ENCODE results near the gene DCTN3. TPM values are rescaled to one million over a fixed set of nuclear protein-coding genes. Genes with fewer than 3 reads are reported as not detected.

Gene DCTN3
- total RNA-seq, 1 donor: 84.0 TPM

- no peaks in the 10 kb centered on the region for H3K4me1 ChIP-seq (ENCODE audit: insufficient read depth, low read length)
- peaks cover 5% of the 10 kb centered on the region for H4K20me1 ChIP-seq (ENCODE audit: insufficient read depth, low read length)
- H2AFZ ChIP-seq (ENCODE audit: low read length): no peak overlapping the region
- no peaks in the 10 kb centered on the region for H3K9me3 ChIP-seq (ENCODE audit: low read depth, low read length)
- no peak overlapping the region for H3K27ac ChIP-seq (ENCODE audit: low read depth, low read length)
- no peak for TF ChIP-seq CTCF (IDR thresholded peaks at IDR 0.05; ENCODE audit: extremely low read depth, low read depth, low read length)
- peak; percentile 84 for DNase-seq (ENCODE audit: insufficient read length, low spot score, missing footprints)
- no peak overlapping the region for H3K4me3 ChIP-seq (ENCODE audit: insufficient read depth, low read length)
- H3K79me2 ChIP-seq (ENCODE audit: insufficient read depth, low read length): no peaks in the 10 kb centered on the region
- no peaks in the 10 kb centered on the region for H3K36me3 ChIP-seq (ENCODE audit: insufficient read depth, low read length)
- no peak overlapping the region for H3K4me2 ChIP-seq (ENCODE audit: insufficient read depth, low read length)
- peaks cover 68% of the 10 kb centered on the region for H3K27me3 ChIP-seq (ENCODE audit: insufficient read depth, low read length)
These were observed 27.2 kb downstream of the DCTN3 start for GRCh38 chr9:34592895-34593601.

- peak; percentile 88 for DNase-seq (ENCODE audit: insufficient read length, low spot score, missing footprints)
- Histone ChIP-seq H3K4me2 (ENCODE audit: insufficient read depth, low read length) (no peak overlapping the region), H3K27ac (ENCODE audit: low read depth, low read length) (no peak overlapping the region), H3K27me3 (ENCODE audit: insufficient read depth, low read length) (peaks cover 74% of the 10 kb centered on the region), H3K36me3 (ENCODE audit: insufficient read depth, low read length) (no peaks in the 10 kb centered on the region), H4K20me1 (ENCODE audit: insufficient read depth, low read length) (peaks cover 5% of the 10 kb centered on the region), H3K4me3 (ENCODE audit: insufficient read depth, low read length) (no peak overlapping the region), H3K79me2 (ENCODE audit: insufficient read depth, low read length) (no peaks in the 10 kb centered on the region), H3K4me1 (ENCODE audit: insufficient read depth, low read length) (no peaks in the 10 kb centered on the region), H2AFZ (ENCODE audit: low read length) (no peak overlapping the region), H3K9me3 (ENCODE audit: low read depth, low read length) (no peaks in the 10 kb centered on the region)
- TF ChIP-seq CTCF (IDR thresholded peaks at IDR 0.05; ENCODE audit: extremely low read depth, low read depth, low read length): no peak
These were observed 28.1 kb downstream of the DCTN3 start for GRCh38 chr9:34591917-34592866.

- Histone ChIP-seq H3K9me3 (ENCODE audit: low read depth, low read length) (no peaks in the 10 kb centered on the region), H3K36me3 (ENCODE audit: insufficient read depth, low read length) (no peaks in the 10 kb centered on the region), H3K4me1 (ENCODE audit: insufficient read depth, low read length) (no peaks in the 10 kb centered on the region), H3K27me3 (ENCODE audit: insufficient read depth, low read length) (peaks cover 79% of the 10 kb centered on the region), H3K79me2 (ENCODE audit: insufficient read depth, low read length) (no peaks in the 10 kb centered on the region), H3K4me2 (ENCODE audit: insufficient read depth, low read length) (peak overlapping the region; percentile 48), H3K27ac (ENCODE audit: low read depth, low read length) (no peak overlapping the region), H3K4me3 (ENCODE audit: insufficient read depth, low read length) (peak overlapping the region; percentile 40), H4K20me1 (ENCODE audit: insufficient read depth, low read length) (peaks cover 5% of the 10 kb centered on the region), H2AFZ (ENCODE audit: low read length) (peak overlapping the region; percentile 35)
- peak; percentile 74 for TF ChIP-seq CTCF (IDR thresholded peaks at IDR 0.05; ENCODE audit: extremely low read depth, low read depth, low read length)
- peak; percentile 99 for DNase-seq (ENCODE audit: insufficient read length, low spot score, missing footprints)
These were observed 28.9 kb downstream of the DCTN3 start for GRCh38 chr9:34591248-34591916.
